GM18519 (cell line): Measurements from ENCODE around the gene PPP1R37.
A peak's percentile ranks its signal among the peaks of the same experiment; 100 is the strongest.

Experiments used
- ATAC-seq: cut with Tn5 transposase; IDR thresholded peaks from one replicate; pipeline ENCODE4 v1.9.1; 2021; ENCODE audit warnings: mild to moderate bottlenecking, moderate library complexity; ENCODE audit not compliant: unreplicated experiment, low FRiP score

The PPP1R37 gene

GRCh38 chr19:45070861-45071544, 22.0 kb upstream of the PPP1R37 start:
- ATAC-seq, result no peak

- ATAC-seq, result no peak
Observed at GRCh38 chr19:45071545-45071938, 21.4 kb upstream of the PPP1R37 start.

GRCh38 chr19:45071969-45072790, 20.8 kb upstream of the PPP1R37 start:
- ATAC-seq, result no peak

- no peak for ATAC-seq
Observed at GRCh38 chr19:45074744-45075300, 18.2 kb upstream of the PPP1R37 start.

- ATAC-seq, result peak; percentile 30
Observed at GRCh38 chr19:45075301-45076028, 17.5 kb upstream of the PPP1R37 start.

- no peak for ATAC-seq
Observed at GRCh38 chr19:45076029-45076850, 16.7 kb upstream of the PPP1R37 start, which contains the start of gene ZNF296. ZNF296 (minus strand) TSS chr19:45076478; CDS start chr19:45076373, 105 bp downstream.

GRCh38 chr19:45076851-45077730, 15.9 kb upstream of the PPP1R37 start:
- no peak for ATAC-seq

GRCh38 chr19:45078390-45079062, 14.5 kb upstream of the PPP1R37 start:
- no peak for ATAC-seq

GRCh38 chr19:45079063-45079910, 13.7 kb upstream of the PPP1R37 start, which contains the start of gene GEMIN7:
GEMIN7 (plus strand) TSS chr19:45079260; CDS start chr19:45090115, 10,855 bp downstream.
- no peak for ATAC-seq

GRCh38 chr19:45079911-45080370, 13.0 kb upstream of the PPP1R37 start:
- ATAC-seq, result no peak

GRCh38 chr19:45082170-45082569, 10.8 kb upstream of the PPP1R37 start:
- no peak for ATAC-seq

- no peak for ATAC-seq
Observed at GRCh38 chr19:45086480-45086879, 6.5 kb upstream of the PPP1R37 start.

GRCh38 chr19:45087531-45087930, 5.4 kb upstream of the PPP1R37 start:
- no peak for ATAC-seq

- ATAC-seq, result no peak
Observed at GRCh38 chr19:45090034-45090433, 2.9 kb upstream of the PPP1R37 start.

- no peak for ATAC-seq
Observed at GRCh38 chr19:45090606-45091005, 2.4 kb upstream of the PPP1R37 start.

GRCh38 chr19:45091031-45091923, 1.7 kb upstream of the PPP1R37 start:
- peak; percentile 41 for ATAC-seq
